ENCODE data around the gene RFX1. TPM values are rescaled to one million over a fixed set of nuclear protein-coding genes. Genes with fewer than 3 reads are reported as not detected.

The RFX1 gene
- total and polyA plus RNA-seq, 2 experiments from 2014 or later: 8.9 to 11.8 TPM

GRCh38 chr19:14005349-14006084, 603 bp downstream of the RFX1 start:
- Histone ChIP-seq H3K79me2 (replicated peaks; ENCODE audit: insufficient read depth) (peaks cover 30% of the 10 kb centered on the region), H3K4me3 (peak overlapping the region; percentile 49), H2AFZ (0 out of 2 replicates have a peak overlapping the region, but pooled peaks have one; percentile 5), H3K27me3 (ENCODE audit: insufficient read depth) (no peaks in the 10 kb centered on the region), H3K36me3 (ENCODE audit: insufficient read depth) (no peaks in the 10 kb centered on the region), H3K27ac (ENCODE audit: low read depth) (peak overlapping the region; percentile 78), H3F3A (replicated peaks; ENCODE audit: low read depth) (peaks cover 6% of the 10 kb centered on the region; the same call in 1 of the 2 replicates), H3K4me2 (peak overlapping the region; percentile 70), H3K4me1 (ENCODE audit: insufficient read depth) (peaks cover 19% of the 10 kb centered on the region), H3K9me2 (ENCODE audit: insufficient read depth) (no peaks in the 10 kb centered on the region), H4K20me1 (replicated peaks; ENCODE audit: insufficient read depth) (no peaks in the 10 kb centered on the region)
- H3K9me3 Mint-ChIP-seq: no peaks in the 10 kb centered on the region
- peaks cover 19% of the 10 kb centered on the region for H3K27me3 Mint-ChIP-seq (ENCODE audit: insufficient read depth, low read depth, poor library complexity)
- H3K4me3 Mint-ChIP-seq: peak overlapping the region; percentile 89
- H3K4me1 Mint-ChIP-seq: peaks cover 22% of the 10 kb centered on the region
- peaks cover 4% of the 10 kb centered on the region; the same call in 2 of the 3 replicates for H3K36me3 Mint-ChIP-seq (ENCODE audit: low read depth)
- DNase-seq (ENCODE audit: low spot score) (peak; percentile 93), ATAC-seq (peak; percentile 39)
- TF ChIP-seq POLR2AphosphoS5 (IDR thresholded peaks at IDR 0.05; ENCODE audit: low read depth) (peak; percentile 40; the same call in 1 of the 2 replicates), EZH2 (IDR thresholded peaks at IDR 0.05; ENCODE audit: low read depth, unreplicated experiment) (no peak)
- peak overlapping the region; percentile 93 for H3K27ac Mint-ChIP-seq

DNA sequence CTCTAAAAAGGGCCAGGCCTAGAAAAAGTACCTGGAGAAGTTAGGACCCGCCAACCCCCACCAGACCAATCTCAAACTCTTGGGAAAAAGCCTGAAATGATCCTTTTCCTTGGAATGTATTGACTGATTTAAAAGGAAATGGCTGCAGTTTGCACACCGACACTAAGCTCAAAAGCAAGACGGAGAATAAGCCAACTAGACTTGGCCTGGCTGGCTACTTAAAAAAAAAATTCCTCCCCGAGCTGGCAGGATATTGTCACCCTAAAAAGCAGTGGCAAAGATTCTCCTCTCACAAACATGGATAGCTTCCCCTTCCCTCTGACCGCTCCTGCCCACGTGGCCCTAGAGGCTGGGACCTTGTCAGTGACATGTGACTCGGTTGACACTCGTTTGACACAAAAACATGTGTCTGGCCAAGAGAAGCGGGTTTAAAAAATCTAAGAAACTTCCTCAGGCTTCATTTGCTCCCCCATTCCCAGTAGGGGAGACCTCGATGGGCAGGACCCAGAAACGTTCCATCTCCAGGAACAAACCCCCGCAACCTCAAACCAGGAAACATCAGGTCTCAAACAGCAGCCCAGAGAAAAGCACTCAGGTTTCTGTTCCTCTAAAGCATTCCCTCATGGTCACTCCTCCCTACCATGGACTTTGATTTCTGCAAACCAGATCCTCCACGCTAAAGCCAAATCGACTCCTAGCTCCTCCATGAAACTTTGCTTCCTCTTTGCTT, 1.3 kb downstream of the RFX1 start:
- H3K4me1 ChIP-seq (ENCODE audit: insufficient read depth): peaks cover 19% of the 10 kb centered on the region
- peaks cover 22% of the 10 kb centered on the region for H3K4me1 Mint-ChIP-seq
- peaks cover 4% of the 10 kb centered on the region; the same call in 1 of the 3 replicates for H3K9me3 Mint-ChIP-seq
- H3K4me3 Mint-ChIP-seq: peak overlapping the region; percentile 89
- H3K4me3 ChIP-seq: peak overlapping the region; percentile 49
- peak overlapping the region; percentile 39; the same call in 1 of the 2 replicates for H3K4me2 ChIP-seq
- H3K36me3 ChIP-seq (ENCODE audit: insufficient read depth): no peaks in the 10 kb centered on the region
- peaks cover 11% of the 10 kb centered on the region for H3K36me3 Mint-ChIP-seq (ENCODE audit: low read depth)
- H3K27me3 Mint-ChIP-seq (ENCODE audit: insufficient read depth, low read depth, poor library complexity): peaks cover 17% of the 10 kb centered on the region
- peaks cover 31% of the 10 kb centered on the region for H3K79me2 ChIP-seq (replicated peaks; ENCODE audit: insufficient read depth)
- no peaks in the 10 kb centered on the region for H3K27me3 ChIP-seq (ENCODE audit: insufficient read depth)
- H4K20me1 ChIP-seq (replicated peaks; ENCODE audit: insufficient read depth): no peaks in the 10 kb centered on the region
- H2AFZ ChIP-seq: 0 out of 2 replicates have a peak overlapping the region, but pooled peaks have one; percentile 5
- DNase-seq (ENCODE audit: low spot score) (no peak), ATAC-seq (no peak)
- TF ChIP-seq CREB1 (CRISPR knock-in tag; IDR thresholded peaks at IDR 0.05; ENCODE audit: low read depth): no peak
- no peak for TF ChIP-seq EZH2 (IDR thresholded peaks at IDR 0.05; ENCODE audit: low read depth, unreplicated experiment)
- TF ChIP-seq JUNB (IDR thresholded peaks at IDR 0.05; ENCODE audit: unreplicated experiment): no peak
- TF ChIP-seq EZH2phosphoT487 (IDR thresholded peaks at IDR 0.05; ENCODE audit: unreplicated experiment): no peak
- no peak for TF ChIP-seq ZNF331 (CRISPR knock-in tag; IDR thresholded peaks at IDR 0.05; ENCODE audit: low read depth)
- no peak for TF ChIP-seq ZNF462 (CRISPR knock-in tag; IDR thresholded peaks at IDR 0.05)
- TF ChIP-seq NANOG (IDR thresholded peaks at IDR 0.05; ENCODE audit: borderline replicate concordance): no peak
- no peaks in the 10 kb centered on the region for H3K9me2 ChIP-seq (ENCODE audit: insufficient read depth)
- peak overlapping the region; percentile 43 for H3K27ac ChIP-seq (ENCODE audit: low read depth)
- peak overlapping the region; percentile 93 for H3K27ac Mint-ChIP-seq
- H3F3A ChIP-seq (replicated peaks; ENCODE audit: low read depth): peaks cover 6% of the 10 kb centered on the region; the same call in 1 of the 2 replicates
